ENCODE data around the gene VWDE. TPM values are rescaled to one million over a fixed set of nuclear protein-coding genes. Genes with fewer than 3 reads are reported as not detected.

The VWDE gene
- polyA plus RNA-seq, 1 donor from 2014 or later, result 0.27 TPM

GRCh38 chr7:12289996-12290395 is 113.7 kb downstream of the VWDE start:
- Histone ChIP-seq H3K4me2 (ENCODE audit: low read length) (no peak overlapping the region), H3K36me3 (ENCODE audit: insufficient read depth, low read length) (no peaks in the 10 kb centered on the region), H2AFZ (ENCODE audit: low read depth, low read length) (no peak overlapping the region), H3F3A (ENCODE audit: insufficient read depth, low read length, poor library complexity, severe bottlenecking) (no peaks in the 10 kb centered on the region), H3K9me2 (ENCODE audit: insufficient read depth, low read length) (no peaks in the 10 kb centered on the region), H3K9ac (ENCODE audit: low read length) (no peak overlapping the region), H4K20me1 (ENCODE audit: insufficient read depth) (no peaks in the 10 kb centered on the region), H3K27me3 (ENCODE audit: insufficient read depth, low read depth, low read length) (no peaks in the 10 kb centered on the region), H3K9me3 (ENCODE audit: low read length) (no peaks in the 10 kb centered on the region), H3K79me2 (replicated peaks; ENCODE audit: insufficient read depth, low read length) (no peaks in the 10 kb centered on the region), H3K4me3 (ENCODE audit: low read length) (no peak overlapping the region), H3K27ac (ENCODE audit: low read length) (no peak overlapping the region)
- TF ChIP-seq RAD21 (conservative IDR thresholded peaks at IDR 0.05) (no peak), EP300 (conservative IDR thresholded peaks at IDR 0.05; ENCODE audit: poor library complexity, severe bottlenecking) (no peak), CTCF (IDR thresholded peaks at IDR 0.05; ENCODE audit: poor library complexity, severe bottlenecking) (no peak), TAF1 (IDR thresholded peaks at IDR 0.05; ENCODE audit: low read depth) (no peak), EZH2 (IDR thresholded peaks at IDR 0.05; ENCODE audit: borderline replicate concordance, insufficient read depth, low read length, poor library complexity, severe bottlenecking) (no peak), MXI1 (conservative IDR thresholded peaks at IDR 0.05; ENCODE audit: poor library complexity, severe bottlenecking) (no peak), POLR2AphosphoS5 (IDR thresholded peaks at IDR 0.05) (no peak), REST (IDR thresholded peaks at IDR 0.05; ENCODE audit: borderline replicate concordance) (no peak), SMC3 (conservative IDR thresholded peaks at IDR 0.05; ENCODE audit: poor library complexity) (no peak)

- Histone ChIP-seq H2AFZ (ENCODE audit: low read depth, low read length) (no peak overlapping the region), H3K79me2 (replicated peaks; ENCODE audit: insufficient read depth, low read length) (no peaks in the 10 kb centered on the region), H3K27me3 (ENCODE audit: insufficient read depth, low read depth, low read length) (no peaks in the 10 kb centered on the region), H4K20me1 (ENCODE audit: insufficient read depth) (no peaks in the 10 kb centered on the region), H3K36me3 (ENCODE audit: insufficient read depth, low read length) (no peaks in the 10 kb centered on the region), H3K9ac (ENCODE audit: low read length) (no peak overlapping the region), H3K9me3 (ENCODE audit: low read length) (no peaks in the 10 kb centered on the region), H3K27ac (ENCODE audit: low read length) (no peak overlapping the region), H3F3A (ENCODE audit: insufficient read depth, low read length, poor library complexity, severe bottlenecking) (no peaks in the 10 kb centered on the region), H3K4me2 (ENCODE audit: low read length) (no peak overlapping the region), H3K9me2 (ENCODE audit: insufficient read depth, low read length) (no peaks in the 10 kb centered on the region), H3K4me3 (ENCODE audit: low read length) (no peak overlapping the region)
- no peak for TF ChIP-seq SMC3 (conservative IDR thresholded peaks at IDR 0.05; ENCODE audit: poor library complexity)
- TF ChIP-seq RAD21 (conservative IDR thresholded peaks at IDR 0.05), result no peak
Measured at GRCh38 chr7:12287901-12288300, 115.8 kb downstream of the VWDE start.

GRCh38 chr7:12281038-12281437 is 122.6 kb downstream of the VWDE start:
- Histone ChIP-seq H2AFZ (ENCODE audit: low read depth, low read length) (no peak overlapping the region), H3K4me3 (ENCODE audit: low read length) (no peak overlapping the region), H3F3A (ENCODE audit: insufficient read depth, low read length, poor library complexity, severe bottlenecking) (no peaks in the 10 kb centered on the region), H4K20me1 (ENCODE audit: insufficient read depth) (no peaks in the 10 kb centered on the region), H3K27me3 (ENCODE audit: insufficient read depth, low read depth, low read length) (no peaks in the 10 kb centered on the region), H3K4me2 (ENCODE audit: low read length) (no peak overlapping the region), H3K36me3 (ENCODE audit: insufficient read depth, low read length) (no peaks in the 10 kb centered on the region), H3K9me2 (ENCODE audit: insufficient read depth, low read length) (no peaks in the 10 kb centered on the region), H3K79me2 (replicated peaks; ENCODE audit: insufficient read depth, low read length) (no peaks in the 10 kb centered on the region), H3K9ac (ENCODE audit: low read length) (no peak overlapping the region), H3K9me3 (ENCODE audit: low read length) (no peaks in the 10 kb centered on the region), H3K27ac (ENCODE audit: low read length) (no peak overlapping the region)
- no peak for TF ChIP-seq POLR2AphosphoS5 (IDR thresholded peaks at IDR 0.05)
- no peak for TF ChIP-seq EP300 (conservative IDR thresholded peaks at IDR 0.05; ENCODE audit: poor library complexity, severe bottlenecking)
- TF ChIP-seq MXI1 (conservative IDR thresholded peaks at IDR 0.05; ENCODE audit: poor library complexity, severe bottlenecking), result no peak
- no peak for TF ChIP-seq RAD21 (conservative IDR thresholded peaks at IDR 0.05)
- no peak for TF ChIP-seq TAF1 (IDR thresholded peaks at IDR 0.05; ENCODE audit: low read depth)
- no peak for TF ChIP-seq EZH2 (IDR thresholded peaks at IDR 0.05; ENCODE audit: borderline replicate concordance, insufficient read depth, low read length, poor library complexity, severe bottlenecking)
- TF ChIP-seq REST (IDR thresholded peaks at IDR 0.05; ENCODE audit: borderline replicate concordance), result no peak
- TF ChIP-seq CTCF (IDR thresholded peaks at IDR 0.05; ENCODE audit: poor library complexity, severe bottlenecking), result no peak
- TF ChIP-seq SMC3 (conservative IDR thresholded peaks at IDR 0.05; ENCODE audit: poor library complexity), result no peak

All from neural cell (in vitro differentiated cells).